HepG2 (cell line): Measurements from ENCODE around the gene OR3A3. TPM values are rescaled to one million over a fixed set of nuclear protein-coding genes. Genes with fewer than 3 reads are reported as not detected.

Source experiments
- ATAC-seq: fragments of 200-7000 bp; cut with Tn5 transposase; 3 replicates; pipeline ENCODE4 v1.9.1; 2020; ENCODE audit warnings: mild to moderate bottlenecking, moderate library complexity
- BruUV-seq: library from RNA; stranded (reverse); fragments of 400-500 nt; replicated peaks from 2 replicates; lab custom pipeline; 2021; lab: Mats Ljungman, UMichigan
- CTCF ChIA-PET: fragments of 300-600 bp; formaldehyde crosslinking; extraction: SDS; loops from one replicate; lab custom pipeline; 2021; ENCODE audit warnings: low total read pairs, inconsistent platforms, low intra/inter-chr PET ratio; lab: Yijun Ruan, JAX
- POLR2A ChIA-PET: fragments of 350-600 bp; sonication (Branson Sonifier 250); formaldehyde crosslinking; loops from one replicate; lab custom pipeline; 2020; ENCODE audit warnings: antibody characterized with exemption, inconsistent platforms; lab: Yijun Ruan, JAX
- DNase-seq: peaks from one replicate; pipeline ENCODE4 v3.0.0-alpha.2; 2015; ENCODE audit warnings: low spot score
- FAIRE-seq: peaks from 3 replicates; lab custom pipeline; 2011; peaks lifted over from hg19 to GRCh38; lab: Jason Lieb, UNC
- H2AFZ ChIP-seq: one replicate; pipeline ENCODE4 v1.6.1; 2011; ENCODE audit warnings: low read length, inconsistent platforms
- H3K27ac ChIP-seq: fragments of 300-600 bp; 3 replicates; pipeline ENCODE4 v1.8.0; 2011; ENCODE audit warnings: mixed run types, mild to moderate bottlenecking, mixed read lengths, low read length, inconsistent platforms; ENCODE audit not compliant: insufficient read depth; ENCODE audit errors: extremely low read length
- H3K27me3 ChIP-seq, 2 experiments: fragments of 200-600 bp in 1 of 2; 2 replicates in 1 of 2; 3 replicates in 1 of 2; pipeline versions ENCODE4 v1.6.0 to v1.8.0; 2011; ENCODE audit warnings: low read length in 2 of 2, mild to moderate bottlenecking in 2 of 2, moderate library complexity in 2 of 2, inconsistent platforms in 1 of 2; ENCODE audit not compliant: insufficient read depth in 2 of 2, control insufficient read depth in 1 of 2
- H3K36me3 ChIP-seq, 2 experiments: fragments of 200-600 bp in 1 of 2; replicated peaks in 1 of 2; 2 replicates in 1 of 2; 3 replicates in 1 of 2; pipeline versions ENCODE4 v1.5.1 to v1.8.0; 2011; ENCODE audit warnings: low read length in 2 of 2, inconsistent platforms in 1 of 2; ENCODE audit not compliant: insufficient read depth in 2 of 2, control insufficient read depth in 1 of 2
- H3K4me1 ChIP-seq: 2 replicates; pipeline ENCODE4 v1.5.1; 2012; ENCODE audit warnings: low read length, inconsistent platforms; ENCODE audit not compliant: insufficient read depth
- H3K4me2 ChIP-seq: 2 replicates; pipeline ENCODE4 v1.6.0; 2011; ENCODE audit warnings: low read depth, low read length, inconsistent platforms
- H3K4me3 ChIP-seq, 3 experiments: fragments of 200-600 bp in 1 of 3; sonication (generic), shearing (Covaris generic) in 1 of 3; replicated peaks in 1 of 3; 2 replicates each; pipeline ENCODE4 v1.5.1; 2011 to 2016; ENCODE audit warnings: low read length in 3 of 3, inconsistent platforms in 2 of 3, low read depth in 2 of 3, mild to moderate bottlenecking in 2 of 3, control low read depth in 1 of 3, mixed read lengths in 1 of 3; ENCODE audit not compliant: insufficient read depth in 1 of 3
- H3K79me2 ChIP-seq: one replicate; pipeline ENCODE4 v1.6.1; 2011; ENCODE audit warnings: low read length, inconsistent platforms; ENCODE audit not compliant: insufficient read depth
- H3K9ac ChIP-seq: 2 replicates; pipeline ENCODE4 v1.6.0; 2011; ENCODE audit warnings: mild to moderate bottlenecking, low read depth, low read length, inconsistent platforms; ENCODE audit not compliant: insufficient read depth
- H3K9me3 ChIP-seq: 2 replicates; pipeline ENCODE4 v1.5.1; 2012; ENCODE audit warnings: mild to moderate bottlenecking, low read length
- H4K20me1 ChIP-seq: 2 replicates; pipeline ENCODE4 v1.6.0; 2011; ENCODE audit warnings: inconsistent platforms, mild to moderate bottlenecking, low read length, moderate library complexity; ENCODE audit not compliant: insufficient read depth
- ARNTL ChIP-seq: sonication (generic); formaldehyde crosslinking; IDR thresholded peaks from 2 replicates; pipeline ENCODE4 v1.4.0; 2020; ENCODE audit warnings: mild to moderate bottlenecking, missing genetic modification reagents
- POGZ ChIP-seq: sonication (generic); formaldehyde crosslinking; IDR thresholded peaks from 2 replicates; pipeline ENCODE4 v1.4.0; 2020; ENCODE audit warnings: mild to moderate bottlenecking, missing genetic modification reagents
- STAG1 ChIP-seq: sonication (generic); formaldehyde crosslinking; IDR thresholded peaks from 2 replicates; pipeline ENCODE4 v1.4.0; 2020; ENCODE audit warnings: missing genetic modification reagents
- XBP1 ChIP-seq: sonication (generic); formaldehyde crosslinking; IDR thresholded peaks from 2 replicates; pipeline ENCODE4 v1.5.0; 2020; ENCODE audit warnings: missing genetic modification reagents
- ZBTB4 ChIP-seq: sonication (generic); formaldehyde crosslinking; IDR thresholded peaks from 2 replicates; pipeline ENCODE4 v1.4.0; 2020; ENCODE audit warnings: missing genetic modification reagents, mild to moderate bottlenecking, borderline replicate concordance
- ZHX2 ChIP-seq, 2 experiments: sonication (generic) in 1 of 2; formaldehyde crosslinking in 1 of 2; IDR thresholded peaks; 2 replicates each; pipeline versions ENCODE4 v1.6.1 to v1.9.0; 2014 to 2022; ENCODE audit warnings: antibody characterized with exemption in 1 of 2, borderline replicate concordance in 1 of 2, inconsistent platforms in 1 of 2, low read depth in 1 of 2, missing genetic modification reagents in 1 of 2
- ZNF225 ChIP-seq: sonication (generic); formaldehyde crosslinking; IDR thresholded peaks from 2 replicates; pipeline ENCODE4 v1.4.0; 2020; ENCODE audit warnings: mild to moderate bottlenecking, missing genetic modification reagents
- WGBS: methylation state at CpG from one replicate; pipeline ENCODE4 v1.1.6; 2017; ENCODE audit warnings: low lambda C conversion rate; 5-methylcytosine and 5-hydroxymethylcytosine counted together
- in situ Hi-C: cut with HindIII; loops from 2 replicates; pipeline ENCODE4 v1.10.0; 2017; ENCODE audit warnings: low pct_unique_long_range_greater_than_20kb; ENCODE audit not compliant: extremely low pct_ligation_motif_present
- intact Hi-C: fragments of 100-400 bp; cut with micrococcal nuclease; formaldehyde crosslinking; loops from one replicate; pipeline ENCODE4 v1.10.0; 2022; ENCODE audit not compliant: unreplicated experiment
- polyA plus RNA-seq, 8 experiments: library from polyadenylated mRNA; depleted of rRNA in 3 of 8; stranded (reverse) in 7 of 8; unstranded in 1 of 8; fragments of >200 nt; fragmentation: Illumina TruSeq in 4 of 8; extraction: Trizol in 4 of 8; gene quantifications; 2 replicates each; pipeline versions ENCODE4 v1.2.1 to v1.2.3, GENCODE V29; 2011 to 2016; ENCODE audit warnings: low read depth in 4 of 8, missing spikeins in 1 of 8, mixed read lengths in 1 of 8; ENCODE audit not compliant: insufficient read depth in 1 of 8
- total RNA-seq, 5 experiments: library from RNA; depleted of rRNA; stranded (reverse); fragments of >200 nt; fragmentation: Illumina TruSeq; extraction: Trizol; gene quantifications; 2 replicates each; pipeline ENCODE4 v1.2.3, GENCODE V29; 2016; ENCODE audit warnings: low read depth in 1 of 5
- TF ChIP-seq, protein P1 (sequence below): sonication (generic); formaldehyde crosslinking; IDR thresholded peaks from 2 replicates; pipeline ENCODE4 v1.4.0; 2020; ENCODE audit warnings: missing genetic modification reagents

The OR3A3 gene
- total and polyA plus RNA-seq, 2 of the 13 experiments (the other 11 are each of a cell fraction or from before 2014, with no cell fraction given): not detected

- Histone ChIP-seq H3K79me2 (no peaks in the 10 kb centered on the region), H3K27ac (no peak overlapping the region), H2AFZ (no peak overlapping the region), H4K20me1 (no peaks in the 10 kb centered on the region), H3K4me1 (peaks cover 44% of the 10 kb centered on the region), H3K36me3 (no peaks in the 10 kb centered on the region), H3K4me2 (no peak overlapping the region), H3K9me3 (no peaks in the 10 kb centered on the region), H3K4me3 (no peak overlapping the region), H3K27me3 (no peaks in the 10 kb centered on the region), H3K9ac (no peak overlapping the region)
- intact Hi-C loops: loop anchor here (5.0 kb wide), 1 partner anchor 60 kb away; no protein-coding TSS in a partner anchor
- no peak for DNase-seq
- no TSS peak for BruUV-seq
- no peak for ATAC-seq
- ChIA-PET POLR2A (no interaction called here), CTCF (no interaction called here)
- in situ Hi-C loops: no loop called here
- no peak for FAIRE-seq
- 88% methylated on average over 17 of the region's 21 CpGs for WGBS
- TF ChIP-seq STAG1 (CRISPR knock-in tag) (no peak), ZHX2 (IDR thresholded peaks at IDR 0.05; ENCODE audit: low read depth) (no peak), ZHX2 (CRISPR knock-in tag; IDR thresholded peaks at IDR 0.05; ENCODE audit: borderline replicate concordance) (no peak), POGZ (0 out of 2 replicates have a peak, but pooled peaks have one; percentile 19), ZBTB4 (CRISPR knock-in tag) (0 out of 2 replicates have a peak, but pooled peaks have one; percentile 22), ARNTL (CRISPR knock-in tag) (no peak), ZNF225 (CRISPR knock-in tag) (no peak), XBP1 (CRISPR knock-in tag) (no peak)
- TF ChIP-seq, protein P1, sequence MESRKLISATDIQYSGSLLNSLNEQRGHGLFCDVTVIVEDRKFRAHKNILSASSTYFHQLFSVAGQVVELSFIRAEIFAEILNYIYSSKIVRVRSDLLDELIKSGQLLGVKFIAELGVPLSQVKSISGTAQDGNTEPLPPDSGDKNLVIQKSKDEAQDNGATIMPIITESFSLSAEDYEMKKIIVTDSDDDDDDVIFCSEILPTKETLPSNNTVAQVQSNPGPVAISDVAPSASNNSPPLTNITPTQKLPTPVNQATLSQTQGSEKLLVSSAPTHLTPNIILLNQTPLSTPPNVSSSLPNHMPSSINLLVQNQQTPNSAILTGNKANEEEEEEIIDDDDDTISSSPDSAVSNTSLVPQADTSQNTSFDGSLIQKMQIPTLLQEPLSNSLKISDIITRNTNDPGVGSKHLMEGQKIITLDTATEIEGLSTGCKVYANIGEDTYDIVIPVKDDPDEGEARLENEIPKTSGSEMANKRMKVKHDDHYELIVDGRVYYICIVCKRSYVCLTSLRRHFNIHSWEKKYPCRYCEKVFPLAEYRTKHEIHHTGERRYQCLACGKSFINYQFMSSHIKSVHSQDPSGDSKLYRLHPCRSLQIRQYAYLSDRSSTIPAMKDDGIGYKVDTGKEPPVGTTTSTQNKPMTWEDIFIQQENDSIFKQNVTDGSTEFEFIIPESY: peak; percentile 81
Observed at GRCh38 chr17:3472137-3472536, 61.0 kb downstream of the OR3A3 start.
